ENCODE data around the gene ZNF615.
"Not testable (repeated sequence)": the region's sequence is repeated elsewhere in the genome, so short reads cannot be mapped to it uniquely, and the experiment has no call there.

The ZNF615 gene

GRCh38 chr19:51980116-51980736, 27.8 kb downstream of the ZNF615 start:
- no peak for DNase-seq (ENCODE audit: low spot score)

DNA sequence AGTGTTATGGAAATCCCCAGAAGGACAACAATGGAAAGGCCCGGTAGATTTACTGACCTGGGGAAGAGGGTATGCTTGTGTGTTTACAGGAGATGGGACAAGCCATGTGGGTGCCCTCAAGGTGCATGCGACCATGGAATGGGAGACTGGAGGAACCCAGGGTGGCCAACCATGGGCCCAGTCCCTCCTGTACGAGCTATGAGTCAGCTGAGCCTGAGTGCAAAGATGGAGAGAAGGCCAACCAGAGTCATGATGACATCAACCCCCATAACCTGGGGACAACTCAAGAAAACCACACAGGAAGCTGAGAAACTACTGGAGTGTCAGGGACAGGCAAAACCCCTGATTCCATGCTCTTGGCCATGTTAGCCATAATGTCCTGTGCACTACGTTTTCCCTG, 29.1 kb downstream of the ZNF615 start:
- DNase-seq (ENCODE audit: low spot score): no peak

DNA sequence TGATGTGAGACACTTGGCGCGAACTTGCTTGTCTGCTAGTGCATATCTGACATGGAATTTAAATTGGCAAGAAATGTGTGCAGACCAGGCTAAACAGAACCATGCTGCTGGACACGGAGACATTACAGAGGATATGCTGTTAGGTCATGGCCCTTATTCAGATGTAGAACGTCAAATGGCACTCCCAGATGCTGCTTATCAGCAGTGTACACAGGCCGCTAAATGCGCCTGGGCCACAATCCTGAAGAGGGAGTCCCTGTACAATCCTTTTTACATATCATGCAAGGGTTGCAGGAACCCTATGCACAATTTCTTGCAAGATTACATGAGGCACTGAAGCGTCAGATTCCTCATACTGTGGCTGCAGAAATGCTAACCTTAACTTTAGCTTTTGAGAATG, 30.7 kb downstream of the ZNF615 start:
- no peak for DNase-seq (ENCODE audit: low spot score)

- DNase-seq (ENCODE audit: low spot score): no peak
These were observed 31.2 kb downstream of the ZNF615 start for GRCh38 chr19:51976852-51977251.

DNA sequence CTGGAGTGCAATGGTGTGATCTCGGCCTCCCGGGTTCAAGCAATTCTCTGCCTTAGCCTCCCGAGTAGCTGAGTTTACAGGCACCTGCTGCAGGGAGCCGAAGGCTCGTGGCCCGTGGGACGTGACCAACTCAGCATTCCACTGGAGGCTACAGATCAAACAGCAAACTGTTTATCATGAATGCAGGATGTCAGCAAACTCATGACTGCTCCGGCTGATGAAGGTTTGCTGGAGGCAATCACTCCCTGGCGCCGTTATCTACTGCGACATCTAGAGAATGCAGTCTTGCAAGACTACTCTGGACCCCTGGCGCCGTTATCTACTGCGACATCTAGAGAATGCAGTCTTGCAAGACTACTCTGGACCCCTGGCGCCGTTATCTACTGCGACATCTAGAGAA, 32.2 kb downstream of the ZNF615 start:
- DNase-seq (ENCODE audit: low spot score): not testable (repeated sequence)

DNA sequence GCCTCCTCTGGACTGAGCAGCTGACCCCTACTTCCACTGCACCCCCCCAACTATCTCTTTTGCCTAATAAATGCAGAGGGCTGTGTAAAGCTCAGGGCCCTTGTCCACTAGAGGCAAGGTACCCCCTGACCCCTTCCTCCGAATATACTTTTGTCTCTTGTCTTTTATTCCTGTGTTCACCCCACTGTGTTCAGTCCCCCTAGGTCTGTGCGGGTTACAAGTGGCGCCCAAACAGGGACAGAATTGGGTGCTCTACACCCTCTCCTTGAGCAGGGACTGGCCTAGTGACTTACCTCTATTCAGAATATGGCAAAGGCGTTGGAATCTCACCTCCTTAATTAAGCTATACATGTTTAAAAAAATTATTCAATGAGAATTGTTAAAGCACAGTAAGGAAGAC, 36.4 kb downstream of the ZNF615 start:
- DNase-seq (ENCODE audit: low spot score): no peak

DNA sequence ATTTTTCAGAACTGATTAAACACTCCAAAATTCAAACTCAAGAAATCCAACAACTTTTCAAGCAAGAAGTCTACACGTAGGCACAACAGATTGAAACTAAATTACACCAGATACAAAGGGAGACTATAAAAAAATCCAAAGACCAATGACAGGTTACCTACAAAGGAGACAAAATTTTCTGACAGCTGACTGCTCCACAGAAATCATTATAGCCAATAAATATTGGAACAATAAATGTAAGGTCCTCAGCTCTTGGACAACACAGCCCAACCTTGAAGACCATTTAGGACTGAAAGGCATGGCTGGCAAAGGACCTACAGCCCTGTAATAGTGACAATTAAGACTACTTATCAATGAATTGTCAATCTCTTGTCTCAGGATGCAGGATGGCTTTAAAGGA, 37.3 kb downstream of the ZNF615 start:
- no peak for DNase-seq (ENCODE audit: low spot score)

DNA sequence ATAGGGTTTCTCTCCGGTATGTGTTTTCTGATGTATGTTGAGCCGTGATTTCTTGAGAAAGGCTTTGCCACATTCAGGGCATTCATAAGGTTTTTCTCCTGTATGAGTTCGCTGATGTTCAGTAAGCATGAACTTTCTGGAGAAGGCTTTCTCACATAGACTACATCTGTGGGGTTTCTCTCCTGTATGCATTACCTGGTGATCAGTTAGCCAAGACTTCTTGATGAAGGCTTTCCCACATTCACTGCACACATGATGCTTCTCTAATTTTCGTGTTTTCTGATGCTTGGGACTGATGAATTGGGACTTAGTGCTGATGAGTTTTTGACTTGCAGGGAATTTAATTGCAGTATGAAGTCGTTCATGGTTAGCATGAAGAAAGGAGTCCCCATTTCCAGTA, 42.4 kb downstream of the ZNF615 start:
- DNase-seq (ENCODE audit: low spot score): no peak

DNA sequence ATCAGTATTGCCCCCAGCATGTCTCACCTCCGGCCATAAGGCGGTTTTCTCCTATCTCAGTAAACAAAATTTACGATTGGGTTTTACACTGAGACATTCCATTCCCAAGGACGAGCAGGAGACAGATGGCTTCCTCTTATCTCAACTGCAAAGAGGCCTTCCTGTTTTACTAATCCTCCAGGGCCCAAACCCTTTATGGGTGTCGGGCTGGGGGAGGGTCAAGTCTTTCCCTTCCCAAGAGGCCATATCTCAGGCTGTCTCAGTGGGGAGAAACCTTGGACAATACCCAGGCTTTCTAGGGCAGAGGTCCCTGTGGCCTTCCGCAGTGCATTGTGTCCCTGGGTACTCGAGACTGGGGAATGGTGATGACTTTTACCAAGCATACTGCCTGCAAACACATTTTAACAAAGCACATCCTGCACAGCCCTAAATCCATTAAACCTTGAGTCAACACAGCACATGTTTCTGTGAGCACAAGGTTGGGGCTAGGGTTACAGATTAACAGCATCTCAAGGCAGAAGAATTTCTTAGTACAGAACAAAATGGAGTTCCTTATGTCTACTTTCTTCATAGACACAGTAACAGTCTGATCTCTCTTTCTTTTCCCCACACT, 47.3 kb downstream of the ZNF615 start:
- DNase-seq (ENCODE audit: low spot score): not testable (repeated sequence)

DNA sequence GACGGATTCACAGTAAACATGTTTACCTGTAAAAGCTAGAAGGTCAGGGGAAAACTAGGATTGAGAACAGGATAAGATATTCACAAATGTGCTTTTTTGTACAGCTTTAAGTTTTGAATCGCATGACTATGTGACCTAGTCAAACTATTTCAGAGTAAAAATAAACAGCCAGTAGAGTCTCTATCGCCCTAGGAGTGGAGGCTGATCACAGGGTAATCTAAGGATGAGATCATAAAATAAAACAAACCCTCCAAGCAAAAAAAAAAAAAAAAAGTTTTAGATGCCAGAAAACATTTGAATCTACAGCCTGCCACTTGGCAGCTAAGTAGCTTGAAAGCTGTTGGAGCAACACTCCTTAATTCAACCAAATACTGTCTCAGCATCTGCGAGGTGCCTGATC, 48.2 kb downstream of the ZNF615 start:
- DNase-seq (ENCODE audit: low spot score): no peak

DNA sequence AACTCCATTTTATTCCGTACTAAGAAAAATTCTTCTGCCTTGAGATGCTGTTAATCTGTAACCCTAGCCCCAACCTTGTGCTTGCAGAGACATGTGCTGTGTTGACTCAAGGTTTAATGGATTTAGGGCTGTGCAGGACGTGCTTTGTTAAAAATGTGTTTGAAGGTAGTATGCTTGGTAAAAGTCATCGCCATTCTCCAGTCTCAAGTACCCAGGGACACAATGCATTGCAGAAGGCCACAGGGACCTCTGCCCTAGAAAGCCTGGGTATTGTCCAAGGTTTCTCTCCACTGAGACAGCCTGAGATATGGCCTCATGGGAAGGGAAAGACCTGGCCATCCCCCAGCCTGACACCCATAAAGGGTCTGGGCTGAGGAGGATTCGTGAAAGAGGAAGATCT, 50.2 kb downstream of the ZNF615 start:
- not testable (repeated sequence) for DNase-seq (ENCODE audit: low spot score)

DNA sequence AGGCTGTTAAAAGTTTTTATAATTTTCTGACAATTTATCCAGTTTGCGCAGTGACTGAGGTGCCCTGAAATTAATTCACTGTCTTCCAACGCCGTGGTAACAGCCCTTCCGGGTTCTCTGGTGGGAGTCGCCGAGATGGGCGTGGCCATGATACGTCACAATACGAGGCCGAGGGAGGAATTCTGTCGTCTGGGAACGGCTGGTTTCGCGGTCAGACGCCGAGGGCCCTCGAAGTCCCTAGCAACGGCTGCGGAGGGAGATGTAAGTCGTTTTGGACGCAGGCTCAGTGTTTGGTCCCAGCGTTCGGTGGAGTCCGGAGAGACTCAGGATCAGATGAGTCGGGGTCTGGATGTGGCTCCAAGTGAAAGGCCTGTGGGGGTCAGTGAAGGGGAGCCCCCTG, 59.0 kb downstream of the ZNF615 start:
- no peak for DNase-seq (ENCODE audit: low spot score)

- no peak for DNase-seq (ENCODE audit: low spot score)
These were observed 61.4 kb downstream of the ZNF615 start for GRCh38 chr19:51946602-51947001.

- no peak for DNase-seq (ENCODE audit: low spot score)
These were observed 63.0 kb downstream of the ZNF615 start for GRCh38 chr19:51944798-51945552.
